ELF-1 (cell line): ENCODE data around the gene LIPJ.

Experiments
- DNase-seq: peaks from one replicate; pipeline ENCODE4 v3.0.0-alpha.2; 2016; ENCODE audit warnings: low read depth, low spot score

LIPJ gene

DNA sequence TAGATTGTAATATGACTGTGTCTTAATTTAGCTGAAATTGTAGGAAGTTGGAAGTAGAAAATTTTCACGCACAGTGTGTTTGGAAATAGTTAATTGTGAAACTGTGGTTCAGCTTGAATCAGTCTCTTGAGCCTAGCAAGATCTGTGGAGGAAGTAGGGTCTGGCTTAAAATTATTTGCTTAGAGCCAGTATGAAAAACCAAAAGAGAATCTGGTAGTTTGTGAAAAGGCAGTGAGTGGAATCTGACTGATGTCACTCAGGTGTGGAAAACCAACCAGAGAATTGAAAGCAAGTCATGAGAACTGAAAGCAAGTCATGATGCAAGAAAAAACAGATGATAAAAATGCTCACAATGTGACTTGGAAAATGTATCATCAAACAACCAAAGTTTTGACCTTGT is 11.5 kb downstream of the LIPJ start:
- DNase-seq = no peak

DNA sequence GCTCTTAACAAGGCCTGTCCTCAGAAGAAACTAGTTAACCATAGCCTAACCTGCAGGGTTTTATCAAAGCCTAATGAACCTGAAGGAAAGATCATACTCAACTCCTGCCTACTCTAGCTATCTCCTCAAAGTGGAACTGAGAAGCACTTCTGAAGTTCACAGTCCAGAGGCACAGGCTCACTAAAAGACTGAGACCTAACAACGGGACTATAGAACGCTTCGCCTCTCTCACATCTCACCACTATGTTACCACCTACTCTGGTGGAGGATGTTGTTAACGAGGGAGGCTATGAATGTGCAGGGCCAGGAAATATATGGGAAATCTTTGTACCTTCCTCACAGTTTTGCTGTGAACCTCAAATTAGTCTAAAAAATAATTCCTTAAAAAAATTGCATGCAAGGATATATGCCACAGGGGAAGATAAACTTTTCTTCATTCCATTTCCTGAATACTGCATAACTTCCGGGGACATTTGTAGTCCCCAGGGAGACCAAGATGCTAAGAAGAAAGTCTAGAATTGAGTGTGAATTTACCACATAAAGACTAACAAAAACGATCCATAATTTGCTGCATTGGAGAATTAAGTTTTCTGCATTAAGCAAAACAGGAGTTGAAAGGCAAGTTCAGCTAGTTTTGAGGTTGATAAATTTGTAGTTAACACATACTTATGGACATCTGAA is 21.6 kb downstream of the LIPJ start:
- no peak for DNase-seq

DNA sequence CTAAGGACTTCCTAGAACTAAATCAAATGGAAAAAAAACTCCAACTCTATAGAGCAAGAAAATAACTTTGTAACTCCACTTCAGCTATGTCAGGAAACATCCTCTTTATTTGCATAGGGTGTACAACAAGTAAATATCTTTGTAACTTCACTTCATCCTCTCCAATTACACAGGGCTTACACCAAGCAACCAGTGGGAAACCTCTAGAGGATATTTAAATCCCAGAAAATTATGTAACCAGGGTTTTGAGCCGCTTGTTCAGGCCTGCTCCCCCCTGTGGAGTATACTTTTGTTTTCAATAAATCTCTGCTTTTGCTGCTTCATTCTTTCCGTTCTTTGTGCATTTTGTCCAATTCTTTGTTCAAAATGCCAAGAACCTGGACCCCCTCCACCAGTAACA is 22.2 kb downstream of the LIPJ start:
- DNase-seq = no peak

DNA sequence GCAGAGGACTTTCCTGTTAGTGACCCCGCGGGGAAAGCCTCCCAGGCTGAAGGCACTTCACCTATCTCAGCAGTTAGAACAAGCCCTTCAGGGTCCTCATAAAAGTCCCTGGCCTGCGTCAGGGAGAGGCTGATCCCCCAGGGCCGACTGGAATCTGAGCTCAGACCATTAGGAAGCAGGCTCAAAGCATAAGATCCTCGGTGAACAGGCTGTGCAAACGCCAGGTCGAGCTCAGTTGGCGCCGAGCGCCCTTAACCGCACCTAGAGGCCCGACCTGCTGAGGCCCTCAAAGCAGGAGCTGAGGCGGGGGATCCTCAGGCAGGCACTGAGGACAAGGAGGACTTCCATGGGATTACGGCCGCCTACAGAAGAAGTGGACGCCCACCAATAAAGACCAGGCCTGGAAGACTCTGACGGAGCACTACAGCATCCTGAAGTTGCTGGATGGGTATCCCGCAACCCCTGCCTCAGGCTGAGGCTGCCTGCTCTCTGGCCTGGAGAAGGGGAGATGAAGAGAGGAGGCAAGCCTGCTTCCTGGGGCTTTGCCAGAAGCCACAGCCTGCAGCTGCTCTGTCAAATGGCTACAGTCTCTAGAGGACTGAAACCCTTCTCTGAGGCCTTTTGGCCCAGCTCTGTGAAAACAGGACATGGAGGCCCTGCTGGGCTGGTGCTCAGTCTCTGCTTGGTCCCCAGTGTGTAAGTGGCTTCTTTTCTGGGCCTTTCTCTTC is 29.9 kb downstream of the LIPJ start:
- no peak for DNase-seq

DNA sequence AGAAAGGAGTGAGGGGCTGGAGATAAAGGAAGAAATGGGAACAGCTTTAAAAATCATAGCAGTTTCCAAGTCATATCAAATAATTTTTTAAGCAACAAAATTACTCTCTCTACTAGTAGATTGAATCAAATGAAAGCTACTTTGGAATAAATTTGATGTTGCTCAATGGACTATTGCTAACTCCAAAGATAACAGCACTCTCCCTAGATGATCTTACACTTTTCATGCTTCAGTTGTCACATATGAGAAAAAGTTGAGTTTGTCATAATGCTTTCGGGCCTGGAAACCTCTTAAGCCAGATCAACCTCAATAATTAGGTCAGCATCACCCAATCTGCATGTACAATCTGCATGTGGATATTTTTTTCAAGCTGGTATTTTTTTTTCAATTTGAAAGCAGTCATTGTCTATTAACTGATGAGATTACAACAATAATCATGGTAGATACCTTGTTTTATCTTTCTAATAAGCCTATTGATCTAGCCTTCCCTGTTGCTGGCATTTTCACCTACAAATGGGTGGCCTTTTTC is 31.3 kb downstream of the LIPJ start:
- DNase-seq = no peak

DNA sequence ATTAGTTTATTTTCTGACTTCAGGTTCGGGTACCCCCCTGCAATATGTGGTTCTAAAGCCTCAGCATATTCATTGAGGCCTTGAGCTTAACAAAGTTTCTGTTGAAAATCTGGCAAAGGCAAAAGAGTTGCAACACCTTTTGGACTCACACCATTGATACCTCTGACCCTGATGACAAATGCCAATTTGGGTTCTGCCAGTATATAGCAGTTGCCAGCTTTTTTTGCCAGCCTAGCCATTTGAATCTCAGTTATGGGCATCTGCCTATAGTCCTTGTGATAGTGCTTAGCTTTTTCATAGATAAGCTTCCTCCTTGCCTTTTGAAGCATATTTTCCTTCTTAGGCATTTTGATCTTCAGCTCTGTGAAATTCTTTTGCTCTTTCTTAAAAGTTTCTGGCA is 31.9 kb downstream of the LIPJ start:
- no peak for DNase-seq

DNA sequence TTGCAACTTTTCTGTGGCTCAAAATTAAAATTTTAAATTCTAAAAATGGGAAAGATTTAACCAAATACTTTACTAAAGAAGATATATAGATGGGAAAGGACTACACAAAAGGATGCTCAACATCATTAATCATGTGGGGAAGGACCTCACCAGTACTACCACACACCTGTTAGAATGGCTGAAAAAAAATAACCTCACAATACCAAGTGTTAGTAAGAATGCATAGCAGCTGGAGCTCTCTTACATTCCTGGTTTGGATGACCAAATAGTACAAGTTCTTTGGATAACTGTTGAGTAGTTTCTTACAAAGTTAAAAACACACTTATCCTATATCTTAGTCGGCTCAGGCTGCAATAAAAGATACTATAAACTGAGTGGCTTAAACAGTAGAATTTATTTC is 33.9 kb downstream of the LIPJ start:
- DNase-seq = no peak

DNA sequence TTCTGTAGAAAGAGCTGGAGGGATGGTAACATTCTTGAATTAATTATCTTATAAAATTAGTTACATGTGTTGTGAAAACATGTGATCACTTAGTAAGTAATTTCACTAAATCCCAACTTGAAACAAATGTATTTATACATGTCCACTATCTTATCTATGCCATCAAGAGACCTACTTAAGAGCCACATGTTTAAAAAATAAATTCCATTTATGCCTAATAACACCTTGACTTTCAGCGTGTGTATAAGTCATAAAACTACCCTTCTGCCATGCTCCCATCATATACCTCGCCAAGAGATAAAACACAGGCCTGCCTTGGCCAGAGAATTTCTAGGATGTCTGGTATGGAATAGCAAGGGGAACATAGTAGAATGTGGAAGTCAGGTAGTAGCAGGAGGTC is 37.3 kb downstream of the LIPJ start:
- DNase-seq = no peak

DNA sequence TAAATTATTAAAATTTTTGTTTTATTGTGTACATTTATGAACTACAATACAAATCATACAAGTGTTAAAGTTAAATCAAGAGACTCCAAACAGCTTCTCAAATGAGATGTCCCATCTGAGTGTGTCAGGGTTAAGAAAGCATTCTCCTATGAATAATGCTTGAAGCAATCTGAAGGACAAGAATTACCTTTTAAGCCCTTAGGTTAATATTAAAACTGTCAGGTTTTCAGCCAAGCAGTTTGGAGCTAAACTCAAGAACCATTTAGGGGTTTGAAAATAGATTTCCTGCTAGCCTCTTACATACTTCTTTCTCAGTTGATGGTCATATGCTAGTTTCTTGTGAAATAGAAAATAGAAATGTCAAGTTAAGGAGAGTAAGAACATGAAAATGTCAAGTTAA is 38.3 kb downstream of the LIPJ start:
- DNase-seq = no peak

DNA sequence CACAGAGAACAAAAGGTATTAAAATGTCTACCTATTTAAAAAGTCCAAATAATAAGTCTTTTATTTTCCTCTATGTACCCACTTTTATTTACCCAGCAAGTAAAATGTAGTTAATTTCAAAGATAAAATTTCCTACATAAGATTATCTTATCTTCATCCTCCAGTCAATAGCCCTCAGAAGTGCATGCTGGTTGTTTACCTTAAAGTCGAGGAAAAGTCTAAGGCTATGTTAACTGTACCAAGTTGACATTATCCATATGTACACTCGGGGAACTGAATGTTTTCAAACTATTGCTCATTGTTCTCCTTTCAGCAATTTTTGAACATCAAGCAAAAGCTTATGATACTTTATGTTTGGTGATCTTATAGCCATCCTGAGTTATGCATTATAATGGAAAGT is 53.6 kb downstream of the LIPJ start:
- no peak for DNase-seq

DNA sequence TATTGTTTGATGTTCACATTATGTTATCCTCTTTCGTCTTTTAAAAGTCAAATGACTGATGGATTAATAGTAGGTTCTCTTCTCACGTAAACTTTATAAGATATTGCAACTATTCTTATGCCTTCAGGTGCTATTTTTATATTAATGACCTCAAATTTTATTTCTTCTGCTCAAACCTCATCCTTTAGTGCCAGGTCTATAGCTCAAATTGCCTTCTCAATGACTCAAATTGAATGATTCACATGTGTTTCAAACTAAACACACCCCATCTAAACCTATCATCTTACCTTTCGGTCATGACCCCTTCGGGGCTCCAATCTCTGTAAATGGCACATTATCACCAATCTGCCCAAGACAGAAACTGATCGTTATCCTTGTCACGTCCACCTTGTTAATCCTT is 55.6 kb downstream of the LIPJ start:
- no peak for DNase-seq

DNA sequence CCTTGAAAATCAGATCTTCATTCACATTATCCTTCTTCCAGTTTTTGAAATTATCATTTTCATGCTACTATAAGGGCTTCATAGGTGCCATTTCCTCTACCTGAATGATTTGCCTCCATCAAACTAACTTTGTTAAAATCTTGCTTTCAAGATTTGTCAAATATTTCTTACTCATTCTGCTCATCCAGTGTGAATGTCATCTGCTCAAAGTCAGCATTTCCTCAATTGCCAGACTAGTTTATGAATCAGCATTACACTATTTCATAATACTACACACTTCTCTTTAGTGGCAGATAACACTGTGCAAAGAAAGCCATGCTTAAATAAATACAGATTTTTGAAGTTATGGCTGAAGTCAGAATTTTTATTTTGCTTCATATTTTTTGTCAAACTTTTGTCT is 56.4 kb downstream of the LIPJ start:
- no peak for DNase-seq

DNA sequence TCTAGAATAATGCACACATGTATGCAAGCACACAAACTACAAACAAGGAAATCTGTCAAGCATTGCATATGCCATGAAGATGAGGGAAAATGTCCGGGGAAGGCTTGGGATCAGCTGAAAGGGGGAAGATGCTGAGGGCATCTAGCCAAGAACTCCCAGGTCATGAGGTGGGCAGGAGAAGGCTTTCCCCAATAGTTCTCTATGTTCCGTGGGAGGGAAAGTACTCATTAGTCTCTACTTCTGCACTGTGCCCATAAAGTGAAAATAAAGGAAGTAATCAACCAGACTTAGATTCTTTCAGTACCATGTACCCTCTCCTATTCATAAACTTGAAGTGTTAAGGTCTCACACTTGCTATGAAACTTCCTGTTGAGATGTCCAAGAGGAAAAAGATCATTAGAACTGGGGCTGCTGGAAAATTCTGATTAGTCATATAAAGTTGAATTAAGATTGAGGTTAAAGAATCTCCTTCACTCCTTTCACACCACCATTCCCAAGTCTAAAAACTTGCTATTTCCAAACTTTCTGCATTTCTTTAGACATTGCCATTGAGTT is 60.6 kb downstream of the LIPJ start:
- DNase-seq = no peak

DNA sequence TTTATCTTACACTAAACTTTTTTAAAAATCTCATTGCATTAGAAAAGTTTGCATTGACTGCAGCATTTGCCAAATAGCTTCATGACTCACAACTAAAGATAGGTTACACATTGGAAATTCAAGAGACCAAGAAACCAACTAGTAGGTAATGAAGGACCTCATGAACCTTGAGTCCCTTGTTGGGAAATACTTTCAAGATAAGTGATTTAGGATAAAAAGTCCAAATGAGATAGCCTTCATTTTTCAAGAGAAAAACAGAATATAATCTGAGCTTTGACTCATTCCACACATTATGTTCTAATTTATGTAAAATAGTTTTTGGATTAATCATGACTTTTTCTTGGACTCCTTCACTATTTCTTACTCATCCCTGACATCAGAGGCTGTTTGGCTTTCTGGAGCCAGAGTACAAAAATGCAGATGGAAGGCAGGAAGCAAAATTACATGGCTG is 64.6 kb downstream of the LIPJ start:
- no peak for DNase-seq

DNA sequence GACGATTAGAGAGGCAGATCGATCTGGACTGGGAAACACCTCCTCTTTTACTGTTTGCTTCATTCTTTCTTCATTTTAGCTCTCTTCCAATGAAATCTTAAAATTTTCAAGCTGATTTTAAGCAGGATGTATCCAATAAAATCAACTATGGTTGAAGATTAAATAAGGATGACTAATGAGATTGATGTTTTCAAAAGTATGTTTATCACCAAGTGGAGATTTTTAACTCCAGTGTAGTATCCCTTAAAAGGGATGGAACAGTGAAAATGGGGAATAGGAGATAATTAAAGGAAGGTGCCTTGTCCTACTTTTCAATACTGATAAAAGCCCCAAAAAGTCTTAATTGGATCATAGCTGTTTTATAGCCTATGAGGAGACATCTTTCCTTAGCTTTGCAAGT is 66.1 kb downstream of the LIPJ start:
- no peak for DNase-seq
